Cardiac muscle cell (in vitro differentiated cells and primary cell): ENCODE data around the gene FAM124A. TPM values are rescaled to one million over a fixed set of nuclear protein-coding genes. Genes with fewer than 3 reads are reported as not detected.

Experiments used
- DNase-seq, 2 donors: peaks; one replicate each; pipeline versions ENCODE4 v3.0.0 to v3.0.0-alpha.2; 2010 to 2017; ENCODE audit warnings: low read depth in 1 of 2, low spot score in 1 of 2
- H3K27ac ChIP-seq: fragments of 200-600 bp; sonication (generic); 2 replicates; pipeline ENCODE4 v1.5.1; 2016
- H3K27me3 ChIP-seq: fragments of 200-600 bp; sonication (generic); 2 replicates; pipeline ENCODE4 v1.6.0; 2016; ENCODE audit warnings: control low read depth
- H3K36me3 ChIP-seq: fragments of 200-600 bp; sonication (generic); 2 replicates; pipeline ENCODE4 v1.5.1; 2016; ENCODE audit warnings: control low read depth
- H3K4me1 ChIP-seq: fragments of 200-600 bp; sonication (generic); 2 replicates; pipeline ENCODE4 v1.8.1; 2017; ENCODE audit warnings: low read depth, mild to moderate bottlenecking, mixed run types
- H3K4me3 ChIP-seq: fragments of 200-600 bp; sonication (generic); 2 replicates; pipeline ENCODE4 v1.5.1; 2016; ENCODE audit warnings: mild to moderate bottlenecking
- H3K9me3 ChIP-seq: fragments of 200-600 bp; sonication (generic); 2 replicates; pipeline ENCODE4 v1.5.1; 2017; ENCODE audit warnings: low read depth, mild to moderate bottlenecking, control low read depth
- CTCF ChIP-seq: IDR thresholded peaks from 2 replicates; pipeline ENCODE4 v1.5.1; 2012; ENCODE audit warnings: low read depth, mild to moderate bottlenecking, low read length
- polyA plus RNA-seq: library from polyadenylated mRNA; unstranded; fragments of >200 nt; fragmentation: Nextera tagmentation; extraction: Ambion mirVana; gene quantifications from 2 replicates; pipeline ENCODE4 v1.2.1, GENCODE V29; 2016
- total RNA-seq: library from RNA; depleted of rRNA; stranded (reverse); fragments of >200 nt; gene quantifications from 2 replicates; pipeline ENCODE4 v1.2.3, GENCODE V29; 2016

FAM124A gene
- total and polyA plus RNA-seq, 2 experiments from 2014 or later = 0.16 to 0.18 TPM

GRCh38 chr13:51179432-51179971 lies 42.7 kb upstream of the FAM124A start:
- H3K36me3 ChIP-seq = no peaks in the 10 kb centered on the region
- no peak overlapping the region for H3K27ac ChIP-seq
- TF ChIP-seq CTCF = no peak
- no peak overlapping the region for H3K4me3 ChIP-seq
- H3K4me1 ChIP-seq = no peaks in the 10 kb centered on the region
- no peak for DNase-seq
- no peaks in the 10 kb centered on the region for H3K27me3 ChIP-seq
- no peaks in the 10 kb centered on the region for H3K9me3 ChIP-seq

- Histone ChIP-seq H3K27me3 (no peaks in the 10 kb centered on the region), H3K27ac (no peak overlapping the region), H3K4me1 (no peaks in the 10 kb centered on the region), H3K9me3 (no peaks in the 10 kb centered on the region), H3K4me3 (no peak overlapping the region), H3K36me3 (no peaks in the 10 kb centered on the region)
- DNase-seq = no peak
- no peak for TF ChIP-seq CTCF
These were observed 41.2 kb upstream of the FAM124A start for GRCh38 chr13:51180853-51181511.

- Histone ChIP-seq H3K27me3 (no peaks in the 10 kb centered on the region), H3K27ac (no peak overlapping the region), H3K36me3 (no peaks in the 10 kb centered on the region), H3K9me3 (no peaks in the 10 kb centered on the region), H3K4me1 (no peaks in the 10 kb centered on the region), H3K4me3 (no peak overlapping the region)
- no peak for TF ChIP-seq CTCF
- DNase-seq = no peak
These were observed 40.3 kb upstream of the FAM124A start for GRCh38 chr13:51181786-51182383.

- H3K36me3 ChIP-seq = no peaks in the 10 kb centered on the region
- no peaks in the 10 kb centered on the region for H3K4me1 ChIP-seq
- H3K27me3 ChIP-seq = no peaks in the 10 kb centered on the region
- no peak for TF ChIP-seq CTCF
- H3K9me3 ChIP-seq = no peaks in the 10 kb centered on the region
- no peak for DNase-seq
- no peak overlapping the region for H3K4me3 ChIP-seq
- H3K27ac ChIP-seq = no peak overlapping the region
These were observed 30.5 kb upstream of the FAM124A start for GRCh38 chr13:51191743-51192142.

- Histone ChIP-seq H3K36me3 (no peaks in the 10 kb centered on the region), H3K27ac (no peak overlapping the region), H3K4me3 (no peak overlapping the region), H3K9me3 (no peaks in the 10 kb centered on the region), H3K27me3 (no peaks in the 10 kb centered on the region), H3K4me1 (no peaks in the 10 kb centered on the region)
- no peak for TF ChIP-seq CTCF
- peak in 1 of 2 donors; percentile 57 for DNase-seq
These were observed 29.9 kb upstream of the FAM124A start for GRCh38 chr13:51192348-51192747.
